Islet of Langerhans (tissue), 1 donor: Measurements from ENCODE around the gene TFCP2.
"Not testable (repeated sequence)": the region's sequence is repeated elsewhere in the genome, so short reads cannot be mapped to it uniquely, and the experiment has no call there.

ENCODE experiments used
- FAIRE-seq: peaks from one replicate; lab custom pipeline; 2011; peaks lifted over from hg19 to GRCh38; lab: Jason Lieb, UNC

Gene TFCP2, protein sequence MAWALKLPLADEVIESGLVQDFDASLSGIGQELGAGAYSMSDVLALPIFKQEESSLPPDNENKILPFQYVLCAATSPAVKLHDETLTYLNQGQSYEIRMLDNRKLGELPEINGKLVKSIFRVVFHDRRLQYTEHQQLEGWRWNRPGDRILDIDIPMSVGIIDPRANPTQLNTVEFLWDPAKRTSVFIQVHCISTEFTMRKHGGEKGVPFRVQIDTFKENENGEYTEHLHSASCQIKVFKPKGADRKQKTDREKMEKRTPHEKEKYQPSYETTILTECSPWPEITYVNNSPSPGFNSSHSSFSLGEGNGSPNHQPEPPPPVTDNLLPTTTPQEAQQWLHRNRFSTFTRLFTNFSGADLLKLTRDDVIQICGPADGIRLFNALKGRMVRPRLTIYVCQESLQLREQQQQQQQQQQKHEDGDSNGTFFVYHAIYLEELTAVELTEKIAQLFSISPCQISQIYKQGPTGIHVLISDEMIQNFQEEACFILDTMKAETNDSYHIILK

DNA sequence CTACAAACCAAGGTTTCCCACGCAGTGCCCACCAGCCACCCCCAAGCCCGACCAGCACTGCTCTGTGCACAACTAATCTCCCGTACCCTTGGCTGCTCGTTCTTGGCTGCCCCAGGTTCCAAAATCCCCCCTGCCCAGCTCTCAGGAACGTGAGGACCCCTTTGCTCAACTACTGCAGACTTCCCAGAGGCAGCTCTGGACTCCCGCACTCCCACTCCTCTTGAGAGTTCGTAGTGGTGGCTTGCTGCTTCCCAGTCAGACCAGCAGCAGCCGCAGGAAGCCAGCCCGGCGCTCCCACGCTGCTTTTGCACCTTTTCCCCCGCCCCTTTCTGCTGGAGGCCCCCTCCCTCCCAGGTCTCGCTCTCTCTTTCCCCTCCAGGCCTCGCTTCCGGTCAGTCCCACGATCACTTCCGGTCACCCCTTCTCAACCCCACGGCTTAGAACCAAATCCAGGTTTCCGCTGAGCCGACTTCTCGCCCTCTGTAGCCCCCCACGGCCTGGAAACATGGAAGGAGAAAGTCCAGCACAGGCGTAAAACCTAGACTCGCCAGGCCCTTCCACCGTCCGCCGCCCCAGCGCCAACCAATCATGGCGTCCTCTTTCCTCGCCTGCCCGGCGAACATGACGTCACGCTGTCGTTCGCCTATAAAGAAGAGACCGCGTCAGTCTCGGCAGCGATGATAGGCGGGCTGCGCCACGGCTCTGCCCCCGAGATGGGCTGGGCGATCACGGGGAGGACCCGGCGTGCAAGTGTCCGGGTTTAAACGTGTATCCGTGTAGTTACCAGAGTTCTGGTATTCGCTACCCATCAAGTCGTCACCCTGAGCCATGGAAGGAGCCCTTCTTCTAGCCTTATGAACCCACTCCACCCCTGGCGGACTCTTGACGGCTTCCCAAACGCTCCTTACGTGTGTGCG lies at the start of gene TFCP2:
TFCP2 (minus strand) TSS at position 621 of the 917 bp plus-strand sequence. CDS start 713 bp downstream, outside the sequence.
- no peak for FAIRE-seq

DNA sequence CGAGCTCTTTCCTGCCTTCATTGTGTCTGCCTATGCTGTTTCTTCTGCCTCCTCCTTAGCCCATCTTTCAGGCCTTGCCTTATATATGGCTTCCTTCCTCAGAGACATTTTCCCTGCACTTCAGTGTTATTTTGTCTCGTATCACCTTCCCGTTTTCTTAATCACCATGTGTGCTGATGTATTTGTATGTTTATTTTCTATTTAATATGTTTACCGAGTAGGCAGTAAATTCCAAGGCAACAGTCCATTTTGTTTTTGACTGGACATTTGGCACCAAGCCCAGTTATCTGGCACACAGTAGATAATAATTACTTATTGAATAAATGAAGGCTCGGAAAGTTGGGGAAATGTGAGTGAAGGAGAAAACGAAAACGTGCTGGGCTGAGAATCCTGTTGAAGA lies 49.5 kb upstream of the TFCP2 start:
- no peak for FAIRE-seq

DNA sequence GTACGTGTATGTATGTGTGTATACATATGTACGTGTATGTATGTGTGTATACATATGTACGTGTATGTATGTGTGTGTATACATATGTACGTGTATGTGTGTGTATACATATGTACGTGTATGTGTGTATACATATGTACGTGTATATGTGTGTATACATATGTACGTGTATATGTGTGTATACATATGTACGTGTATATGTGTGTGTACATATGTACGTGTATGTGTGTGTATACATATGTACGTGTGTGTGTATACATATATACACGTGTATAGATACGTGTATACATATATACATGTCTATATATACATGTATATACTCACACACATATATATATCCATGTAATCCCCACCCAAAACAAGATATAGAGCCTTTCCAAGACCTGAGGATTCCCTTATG lies 46.9 kb upstream of the TFCP2 start:
- not testable (repeated sequence) for FAIRE-seq

DNA sequence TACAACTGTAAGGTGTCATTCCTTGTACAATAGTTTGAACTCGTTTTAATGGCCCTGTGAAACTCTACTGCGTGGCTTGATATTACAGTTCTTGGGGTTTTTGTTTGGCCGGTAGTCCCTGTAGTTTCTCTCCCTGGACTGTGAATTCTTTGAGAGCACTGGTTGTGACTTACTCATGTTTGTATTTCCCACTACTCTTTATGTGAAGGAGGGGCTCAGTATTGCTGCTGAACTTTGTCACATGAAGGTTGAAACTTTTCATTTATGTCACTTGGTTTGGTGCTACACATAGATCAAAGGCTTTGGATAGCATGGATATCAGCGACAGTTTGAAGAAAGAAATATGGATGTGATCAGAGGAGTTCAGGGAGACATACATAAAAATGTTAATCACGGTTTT lies 46.4 kb upstream of the TFCP2 start:
- FAIRE-seq, result no peak

DNA sequence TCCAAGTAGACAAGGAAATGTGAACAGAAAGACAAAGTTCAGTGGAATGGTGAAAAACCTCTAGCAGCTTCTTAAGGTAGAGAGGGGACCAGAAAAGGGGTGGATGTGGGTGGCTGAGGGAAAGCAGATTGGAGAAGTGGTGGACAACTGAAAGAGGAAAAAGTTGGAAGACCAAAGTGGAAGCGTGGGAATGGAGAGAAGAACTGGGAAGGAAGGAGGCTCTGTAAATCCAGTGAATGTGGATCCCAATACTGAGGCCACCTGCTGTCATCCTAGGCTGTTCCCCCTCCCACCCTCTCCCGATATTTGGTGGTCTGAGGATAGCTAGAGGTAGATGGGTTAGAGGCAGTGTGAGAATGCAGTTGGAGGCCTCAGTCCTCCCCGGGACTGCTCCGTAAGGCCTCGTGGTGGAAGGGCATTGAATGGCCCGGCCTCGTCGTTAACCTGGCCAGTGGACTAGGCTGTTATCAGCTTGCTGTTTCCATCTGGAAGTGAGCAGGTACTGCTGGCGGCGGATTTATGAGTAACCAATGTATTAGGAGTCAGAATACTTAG lies 45.7 kb upstream of the TFCP2 start:
- no peak for FAIRE-seq

DNA sequence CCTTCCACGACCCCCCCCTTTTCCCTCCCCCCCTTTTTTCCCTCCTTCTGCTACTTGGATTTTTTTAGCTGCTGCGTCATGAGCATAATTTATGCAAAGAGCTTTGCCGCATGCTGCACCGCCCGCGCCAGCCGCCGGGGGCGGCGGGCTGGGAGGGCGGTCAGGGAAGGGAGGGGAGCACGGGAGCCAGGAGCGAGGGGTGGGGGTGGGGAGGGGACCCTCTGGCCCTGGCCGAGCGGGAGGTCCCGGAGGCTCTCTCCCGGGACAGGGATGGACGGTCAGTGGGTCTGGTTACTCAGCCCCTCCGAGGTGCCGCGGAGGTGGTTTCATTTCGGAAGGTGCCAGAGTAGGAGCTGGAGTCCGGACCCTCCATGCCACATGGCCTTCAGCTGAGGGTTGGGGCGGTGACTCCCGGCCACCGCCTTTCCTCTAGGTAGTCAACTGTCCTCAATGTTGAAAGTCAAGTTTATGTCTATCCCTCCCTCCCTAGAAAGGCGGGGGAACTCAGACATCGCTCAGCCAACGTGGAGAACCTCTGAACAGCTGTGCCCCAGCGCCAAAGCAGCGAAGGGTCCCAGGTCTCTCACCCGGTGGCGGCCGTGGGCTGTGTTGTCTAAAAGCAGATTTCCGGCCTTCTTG lies 45.2 kb upstream of the TFCP2 start, which contains the start of gene POU6F1:
POU6F1 (minus strand) TSS at position 95 of the 639 bp plus-strand sequence. CDS start 11,226 bp downstream, outside the sequence.
- FAIRE-seq, result no peak

DNA sequence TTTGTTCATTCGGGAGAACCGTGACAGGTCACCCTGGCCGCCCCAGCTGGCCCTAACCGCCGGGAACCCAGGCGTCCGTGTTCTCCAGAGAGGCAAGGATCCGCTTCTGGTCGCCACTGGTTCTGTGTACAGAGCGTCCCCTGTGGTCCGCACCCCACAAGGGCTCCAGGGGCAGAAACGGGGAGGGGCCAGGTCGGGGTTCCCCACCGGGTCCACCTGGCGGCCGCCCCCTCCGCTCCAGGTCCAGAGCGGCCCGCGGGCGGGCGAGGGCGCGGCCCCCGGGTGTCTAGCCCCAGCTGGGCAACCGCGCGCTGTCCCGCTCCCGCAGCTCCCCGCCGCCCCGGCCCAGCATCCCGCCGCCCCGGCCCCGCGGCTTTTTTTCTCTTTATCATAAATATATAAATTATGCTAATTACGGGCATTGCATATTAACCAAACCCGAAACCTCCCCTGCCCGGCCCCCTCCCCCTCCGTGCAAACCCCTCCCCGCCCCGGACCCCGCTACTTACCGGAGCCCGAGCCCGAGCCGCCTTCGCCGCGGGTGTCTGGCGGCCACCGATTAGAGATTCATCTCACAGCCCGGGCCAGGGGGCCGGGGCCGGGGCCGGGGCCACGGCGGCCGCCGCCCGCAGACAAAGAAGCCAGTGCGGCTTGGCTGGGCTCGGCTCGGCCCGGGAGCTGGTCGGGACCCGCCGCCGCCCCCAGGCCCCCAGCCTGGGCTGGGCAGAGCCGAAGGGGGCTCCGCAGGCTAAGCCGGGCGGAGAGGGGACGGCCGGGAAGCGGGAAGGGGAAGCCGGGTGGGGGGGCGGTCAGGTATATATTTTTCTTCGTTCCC lies 44.4 kb upstream of the TFCP2 start:
- no peak for FAIRE-seq

DNA sequence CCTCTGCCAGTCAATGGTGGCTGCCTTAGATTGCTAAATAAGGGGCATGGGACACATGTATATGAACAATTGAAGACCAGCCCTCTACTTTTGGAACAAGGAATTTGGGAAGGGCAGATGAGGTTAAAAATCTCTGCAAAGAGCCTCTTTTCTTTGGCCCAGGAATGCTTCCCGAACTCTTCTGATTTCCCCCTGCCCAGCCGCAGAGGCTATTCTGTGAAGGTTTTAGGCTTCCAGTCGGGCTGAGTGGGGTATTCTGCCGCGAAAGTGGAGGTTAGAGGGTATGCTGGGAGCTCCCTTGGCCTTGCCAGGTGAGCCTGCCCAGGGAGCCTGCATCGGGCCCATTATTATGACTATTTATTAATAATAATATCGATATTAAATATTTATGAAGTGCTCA lies 43.7 kb upstream of the TFCP2 start:
- no peak for FAIRE-seq

DNA sequence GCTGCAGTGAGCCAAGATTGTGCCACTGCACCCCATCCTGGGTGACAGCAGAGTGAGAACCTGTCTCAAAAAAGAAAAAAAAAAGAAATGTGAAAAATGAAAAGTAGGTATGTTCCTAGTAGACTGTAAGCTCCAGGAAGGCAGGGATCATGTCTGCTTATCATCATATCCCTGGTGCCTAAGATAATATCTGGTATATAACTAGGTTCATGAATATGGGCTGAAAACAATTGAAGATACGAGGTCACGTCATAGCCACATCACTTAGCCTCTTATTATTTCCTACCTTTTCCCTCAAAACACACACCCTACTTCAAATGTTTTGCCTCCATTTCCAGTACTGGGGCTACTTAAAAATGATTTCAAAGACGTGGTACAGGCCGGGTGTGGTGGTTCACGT lies 42.0 kb upstream of the TFCP2 start:
- no peak for FAIRE-seq

DNA sequence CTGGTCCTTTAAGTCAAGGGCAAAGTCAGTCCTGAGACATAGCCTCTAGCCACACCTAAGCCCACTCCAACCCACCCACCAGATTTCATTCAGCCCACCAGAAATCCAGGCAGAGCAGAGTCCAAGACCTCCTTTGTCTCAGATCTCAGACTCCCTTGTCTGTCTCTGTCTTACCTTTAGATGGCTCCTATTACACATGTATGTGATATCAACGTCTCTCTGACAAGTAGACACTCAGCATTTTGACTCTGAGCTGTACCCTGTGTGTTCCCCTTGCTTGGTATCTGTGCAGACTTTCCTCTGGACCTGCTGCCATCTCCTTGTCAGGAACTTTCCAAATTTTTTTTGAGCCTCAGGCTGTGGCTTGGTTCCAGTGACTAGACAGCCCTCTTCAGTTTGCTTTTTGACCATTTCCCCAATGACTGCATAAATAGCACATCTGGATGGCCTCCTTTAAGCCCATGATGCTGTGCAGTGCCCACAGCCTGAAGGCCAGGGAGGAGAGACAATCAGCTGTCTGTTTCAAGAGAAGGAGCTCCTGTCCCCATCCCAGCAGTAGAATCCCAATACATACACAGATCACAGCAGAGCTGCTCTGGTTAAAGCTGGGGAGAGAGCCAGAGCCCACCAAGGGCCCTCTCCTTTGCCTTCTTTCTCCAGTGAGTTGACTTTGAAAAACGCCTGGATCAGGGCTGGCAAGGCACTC lies 37.9 kb upstream of the TFCP2 start:
- no peak for FAIRE-seq

DNA sequence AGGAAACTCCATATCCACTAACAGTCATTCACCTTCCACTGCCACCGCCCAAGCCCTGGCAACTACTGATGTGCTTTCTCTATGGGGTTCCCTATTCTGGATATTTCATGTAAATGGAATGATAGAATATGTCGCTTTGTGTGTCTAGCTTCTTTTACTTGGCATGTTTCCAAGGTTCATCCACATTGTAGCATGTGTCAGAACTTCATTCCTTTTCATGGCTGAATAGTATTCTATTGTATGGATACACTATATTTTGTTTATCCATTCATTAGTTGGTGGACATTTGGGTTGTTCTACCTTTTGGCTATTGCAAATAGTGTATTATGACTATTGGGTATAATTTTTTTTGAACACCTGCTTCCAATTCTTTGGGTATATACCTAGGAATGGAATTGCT lies 36.3 kb upstream of the TFCP2 start:
- no peak for FAIRE-seq

DNA sequence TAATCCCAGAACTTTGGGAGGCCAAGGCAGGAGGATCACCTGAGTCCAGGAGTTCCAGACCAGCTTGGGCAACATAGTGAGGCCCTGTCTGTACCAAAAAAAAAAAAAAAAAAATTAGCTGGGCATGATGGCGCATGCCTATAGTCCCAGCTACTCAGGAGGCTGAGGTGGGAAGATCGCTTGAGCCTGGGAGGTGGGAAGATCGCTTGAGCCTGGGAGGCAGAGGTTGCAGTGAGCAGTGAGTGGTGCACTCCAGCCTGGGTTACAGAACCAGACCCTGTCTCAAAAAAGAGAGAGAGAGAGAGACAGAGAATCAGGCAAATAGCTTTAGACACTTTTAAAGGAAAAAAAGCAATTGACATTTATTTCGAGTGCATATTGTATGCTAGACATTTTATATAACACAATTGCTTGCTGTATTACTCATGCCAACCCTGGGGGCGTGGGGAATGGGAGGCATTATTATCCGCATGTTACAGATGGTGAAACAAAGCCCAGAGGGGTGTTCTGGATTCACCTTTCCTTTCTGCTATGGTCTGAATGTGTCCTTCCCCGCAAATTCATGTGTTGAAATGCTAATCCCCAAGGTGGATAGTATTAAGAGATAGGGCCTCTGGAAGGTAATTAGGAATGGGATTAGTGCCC lies 35.2 kb upstream of the TFCP2 start:
- no peak for FAIRE-seq

DNA sequence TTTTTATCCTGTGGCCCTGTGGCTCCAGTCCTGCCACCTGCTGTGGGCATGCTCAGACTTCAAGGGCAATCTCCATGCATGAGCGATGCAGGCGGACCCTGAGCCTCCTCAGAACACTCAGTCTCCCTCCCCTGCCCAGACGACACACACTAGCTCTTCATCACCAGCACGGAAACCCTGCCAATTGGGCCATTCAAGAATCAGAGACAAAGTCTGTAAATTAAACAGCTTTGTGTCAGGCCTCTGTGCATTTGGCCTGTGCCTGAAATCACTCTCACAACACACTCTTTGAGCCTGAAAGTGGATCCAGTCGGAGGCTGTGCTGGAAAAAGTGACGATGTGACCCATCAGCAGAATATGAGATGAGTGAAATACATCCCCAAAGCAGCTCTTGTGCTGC lies 32.4 kb upstream of the TFCP2 start:
- FAIRE-seq, result no peak

DNA sequence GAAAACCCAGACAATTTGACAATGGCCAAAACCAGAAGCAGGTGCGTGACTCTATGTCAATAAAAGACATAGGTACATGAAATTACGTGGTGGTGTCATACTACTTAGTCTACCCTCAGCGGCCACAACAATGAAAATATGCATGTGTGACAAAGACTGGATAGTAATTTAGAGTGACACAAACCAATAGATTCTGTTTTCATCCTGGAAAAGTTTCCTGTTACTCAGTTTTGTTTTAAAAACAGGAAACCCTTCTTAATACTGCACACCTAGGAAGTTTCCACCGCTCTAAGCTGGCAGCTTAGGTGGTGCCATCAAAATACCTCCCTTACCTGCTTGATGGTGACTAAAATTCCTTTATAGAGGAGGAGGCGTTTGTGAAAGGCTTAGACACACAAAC lies 29.8 kb upstream of the TFCP2 start:
- no peak for FAIRE-seq

DNA sequence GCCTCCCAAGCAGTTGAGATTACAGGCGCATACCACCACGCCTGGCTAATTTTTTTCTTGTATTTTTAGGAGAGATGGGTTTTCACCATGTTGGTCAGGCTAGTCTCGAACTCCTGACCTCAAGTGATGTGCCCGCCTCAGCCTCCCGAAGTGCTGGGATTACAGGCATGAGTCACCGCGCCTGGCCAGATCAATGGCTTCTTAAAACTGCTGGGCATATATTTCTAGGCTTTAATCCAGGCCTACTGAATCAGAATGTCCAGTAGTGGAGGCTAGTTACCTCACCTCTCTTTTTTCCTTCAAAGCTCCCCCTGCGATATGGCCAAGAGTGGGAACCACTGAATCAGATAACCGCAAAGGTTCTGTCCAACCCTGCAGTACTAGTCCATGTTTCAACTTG lies 27.9 kb upstream of the TFCP2 start:
- no peak for FAIRE-seq

DNA sequence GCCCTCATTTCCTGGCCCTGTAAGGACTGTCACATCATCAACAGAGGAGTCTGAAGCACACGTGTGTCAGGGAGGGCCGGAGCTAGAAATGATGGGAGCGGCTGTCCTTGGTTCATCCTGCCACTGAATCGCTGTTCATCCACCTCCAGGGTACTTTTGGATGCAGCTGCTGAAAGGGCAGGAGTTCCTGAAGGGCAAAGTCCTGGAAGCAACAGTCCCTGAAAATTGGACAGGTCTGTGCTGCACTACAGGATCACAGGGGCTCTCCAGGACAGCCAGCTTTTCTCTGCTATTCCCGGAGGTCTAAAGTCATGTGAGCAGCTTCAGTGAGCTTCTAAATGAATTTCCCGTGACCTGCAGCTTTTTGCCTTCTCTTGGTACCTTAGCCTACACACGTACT lies 27.2 kb upstream of the TFCP2 start:
- no peak for FAIRE-seq

DNA sequence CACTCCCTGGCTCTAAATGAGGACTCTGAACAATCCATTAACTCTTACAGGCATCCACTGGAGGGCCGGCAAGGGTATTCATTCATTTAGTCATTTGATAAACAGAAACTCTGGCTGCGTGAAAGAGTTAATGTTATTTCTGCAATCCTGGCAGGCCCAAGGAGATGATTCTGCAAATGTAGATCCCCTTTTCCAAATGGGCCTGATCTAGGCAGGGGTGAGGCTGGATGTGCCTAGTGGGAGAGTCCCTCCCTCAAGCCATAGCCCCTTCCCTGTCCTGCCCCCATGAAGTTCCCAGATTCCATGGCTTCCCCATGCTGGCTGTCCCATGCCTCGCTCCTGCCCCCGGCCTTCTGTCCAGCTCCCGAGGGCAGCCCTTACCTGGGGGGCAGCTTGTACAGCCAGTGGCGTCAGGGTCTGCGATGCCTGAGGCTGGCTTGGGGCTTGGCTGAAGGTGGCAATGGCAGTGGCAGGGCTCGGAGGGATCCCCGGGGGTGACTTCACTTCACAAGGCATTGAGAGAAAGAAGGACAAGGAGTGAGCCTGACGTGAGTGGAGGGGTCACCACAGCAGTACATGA lies 26.5 kb upstream of the TFCP2 start:
- FAIRE-seq, result no peak

DNA sequence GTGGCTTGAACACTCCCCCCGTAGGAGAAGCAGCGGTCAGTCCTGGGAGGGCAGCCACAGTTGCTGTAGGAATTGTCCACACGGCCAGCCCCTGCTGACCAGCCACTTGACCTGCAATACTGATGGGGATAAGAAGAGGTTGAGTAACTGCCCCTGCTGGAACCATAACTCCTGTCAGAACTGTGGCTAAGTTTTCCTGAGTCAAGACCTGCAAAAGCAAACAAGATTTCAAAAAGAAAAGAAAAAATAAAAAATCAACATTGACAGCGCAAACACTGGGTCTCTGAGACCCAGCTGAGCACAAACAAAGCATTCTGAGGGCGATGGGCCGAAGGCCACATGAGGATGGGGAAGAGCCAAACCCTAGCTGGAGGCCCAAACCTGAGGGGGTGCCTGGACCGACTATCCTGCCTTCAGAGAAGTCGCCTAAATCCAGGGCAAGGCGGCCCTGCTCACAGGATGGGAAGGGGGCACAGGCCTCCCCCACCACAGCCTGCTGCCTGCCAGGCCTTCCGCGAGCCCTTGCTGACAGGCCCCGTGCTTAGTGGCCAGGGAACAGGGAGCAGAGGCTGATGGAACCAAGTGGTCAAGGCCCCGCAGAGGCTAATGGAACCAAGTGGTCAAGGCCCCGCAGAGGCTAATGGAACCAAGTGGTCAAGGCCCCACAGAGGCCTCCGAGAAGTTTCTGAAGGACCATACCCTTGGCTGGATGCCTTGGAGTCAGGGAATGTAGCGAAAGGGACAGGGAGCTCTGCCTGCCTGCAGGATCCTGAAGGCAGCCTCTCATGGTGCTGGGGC lies 25.8 kb upstream of the TFCP2 start:
- FAIRE-seq, result no peak
